Activated naive CD4-positive, alpha-beta T cell treated with anti-CD3 and anti-CD28 coated beads, Interleukin-2, amount 10 ng/mL, durations not matched to agents 7 days and 5 days (primary cell): ENCODE results near the gene IQCH.

Experiments
- CTCF ChIA-PET: fragments of 350-600 bp; sonication (Branson Sonifier 250); formaldehyde crosslinking; loops from one replicate; lab custom pipeline; 2021; ENCODE audit warnings: antibody characterized with exemption; lab: Charles Lee
- DNase-seq: peaks from one replicate; pipeline ENCODE4 v3.0.0-alpha.2; 2020
- H3K27ac Mint-ChIP-seq: one replicate; pipeline ENCODE4 v1.8.0; 2021; ENCODE audit warnings: mild to moderate bottlenecking, moderate library complexity, mixed read lengths
- H3K27me3 Mint-ChIP-seq: one replicate; pipeline ENCODE4 v1.8.0; 2021; ENCODE audit warnings: mild to moderate bottlenecking, mixed read lengths
- H3K36me3 Mint-ChIP-seq: one replicate; pipeline ENCODE4 v1.8.0; 2021; ENCODE audit warnings: mixed read lengths
- H3K4me1 Mint-ChIP-seq: one replicate; pipeline ENCODE4 v1.8.0; 2021; ENCODE audit warnings: mixed read lengths
- H3K4me3 Mint-ChIP-seq: one replicate; pipeline ENCODE4 v1.8.0; 2021; ENCODE audit warnings: mild to moderate bottlenecking, moderate library complexity, mixed read lengths
- H3K9me3 Mint-ChIP-seq: one replicate; pipeline ENCODE4 v1.8.0; 2021; ENCODE audit warnings: mixed read lengths

Gene IQCH

GRCh38 chr15:67481680-67482079 is 227.1 kb downstream of the IQCH start:
- CTCF ChIA-PET = interaction anchor here (1.3 kb wide), 1 partner anchor 15 kb away, joined by 3 read pairs; no protein-coding TSS in a partner anchor
- H3K9me3 Mint-ChIP-seq = no peaks in the 10 kb centered on the region
- no peak for DNase-seq
- H3K36me3 Mint-ChIP-seq = no peaks in the 10 kb centered on the region
- H3K27ac Mint-ChIP-seq = no peak overlapping the region
- peaks cover 3% of the 10 kb centered on the region for H3K4me1 Mint-ChIP-seq
- peaks cover 6% of the 10 kb centered on the region for H3K27me3 Mint-ChIP-seq
- no peak overlapping the region for H3K4me3 Mint-ChIP-seq

DNA sequence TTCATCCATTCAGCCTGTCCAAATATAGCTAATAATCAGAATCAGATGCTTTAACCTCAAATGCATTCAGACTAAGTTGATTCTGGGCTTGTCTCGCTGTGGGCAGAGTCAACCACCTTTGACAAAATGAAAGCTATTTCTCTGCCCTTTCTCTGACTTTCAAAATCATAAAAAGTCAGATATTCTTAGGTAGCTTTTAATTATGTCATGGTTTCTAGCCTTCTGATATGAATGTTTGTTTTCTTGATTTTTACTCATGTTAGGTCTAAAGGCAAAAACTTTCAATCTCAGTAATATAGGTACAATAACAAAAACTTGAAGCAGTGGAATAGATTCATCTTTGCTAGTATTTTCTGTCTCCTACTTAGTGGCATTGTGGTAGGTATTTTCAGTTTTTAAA is 241.0 kb downstream of the IQCH start:
- no peaks in the 10 kb centered on the region for H3K9me3 Mint-ChIP-seq
- no peak overlapping the region for H3K27ac Mint-ChIP-seq
- CTCF ChIA-PET = interaction anchor here (1.3 kb wide), 1 partner anchor 39 kb away, joined by 5 read pairs; no protein-coding TSS in a partner anchor
- H3K4me1 Mint-ChIP-seq = no peaks in the 10 kb centered on the region
- H3K36me3 Mint-ChIP-seq = no peaks in the 10 kb centered on the region
- no peak overlapping the region for H3K4me3 Mint-ChIP-seq
- DNase-seq = no peak
- H3K27me3 Mint-ChIP-seq = no peaks in the 10 kb centered on the region

DNA sequence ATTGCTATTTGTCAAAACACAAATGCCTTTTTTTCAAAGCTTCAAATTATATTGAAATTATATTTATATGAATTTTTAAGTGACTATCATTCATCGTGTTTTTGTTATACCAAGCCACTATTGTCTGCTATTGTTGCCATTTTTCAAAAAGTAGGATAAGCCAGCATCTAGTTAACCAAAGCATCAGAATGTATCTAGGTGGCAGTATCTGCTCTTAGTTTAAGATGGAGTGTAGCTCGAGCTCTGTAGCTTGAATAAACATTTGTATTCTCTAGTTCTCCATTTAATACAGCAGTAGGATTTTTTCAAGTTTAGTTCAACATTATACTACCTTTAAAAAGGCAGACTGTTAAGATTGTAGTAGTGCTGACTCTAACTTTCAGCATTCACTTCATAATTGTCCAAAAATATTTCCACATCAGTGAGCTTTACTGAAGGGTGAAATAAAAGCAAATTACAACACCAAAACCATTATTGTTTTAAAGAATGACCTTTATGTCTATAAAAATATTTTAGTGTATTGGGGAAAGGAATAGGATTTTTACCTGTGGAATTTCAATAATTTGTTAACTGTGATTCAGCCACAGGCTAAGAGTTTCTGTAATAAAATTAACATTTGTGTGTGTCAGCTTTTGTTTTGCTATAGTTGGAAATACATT is 246.7 kb downstream of the IQCH start:
- CTCF ChIA-PET = interaction anchor here (0.6 to 2.3 kb wide), 8 partner anchors 42 to 554 kb away, joined by 3 to 8 read pairs (median 4); no protein-coding TSS in a partner anchor
- no peaks in the 10 kb centered on the region for H3K27me3 Mint-ChIP-seq
- H3K9me3 Mint-ChIP-seq = no peaks in the 10 kb centered on the region
- no peak for DNase-seq
- no peaks in the 10 kb centered on the region for H3K4me1 Mint-ChIP-seq
- no peak overlapping the region for H3K4me3 Mint-ChIP-seq
- H3K27ac Mint-ChIP-seq = no peak overlapping the region
- H3K36me3 Mint-ChIP-seq = no peaks in the 10 kb centered on the region

- no peaks in the 10 kb centered on the region for H3K9me3 Mint-ChIP-seq
- CTCF ChIA-PET = interaction anchor here (0.8 to 2.3 kb wide), 6 partner anchors 42 to 336 kb away, joined by 3 to 8 read pairs (median 4); no protein-coding TSS in a partner anchor
- DNase-seq = no peak
- H3K36me3 Mint-ChIP-seq = no peaks in the 10 kb centered on the region
- no peak overlapping the region for H3K4me3 Mint-ChIP-seq
- no peak overlapping the region for H3K27ac Mint-ChIP-seq
- H3K27me3 Mint-ChIP-seq = no peaks in the 10 kb centered on the region
- no peaks in the 10 kb centered on the region for H3K4me1 Mint-ChIP-seq
Observed at GRCh38 chr15:67501836-67502461, 247.4 kb downstream of the IQCH start.

DNA sequence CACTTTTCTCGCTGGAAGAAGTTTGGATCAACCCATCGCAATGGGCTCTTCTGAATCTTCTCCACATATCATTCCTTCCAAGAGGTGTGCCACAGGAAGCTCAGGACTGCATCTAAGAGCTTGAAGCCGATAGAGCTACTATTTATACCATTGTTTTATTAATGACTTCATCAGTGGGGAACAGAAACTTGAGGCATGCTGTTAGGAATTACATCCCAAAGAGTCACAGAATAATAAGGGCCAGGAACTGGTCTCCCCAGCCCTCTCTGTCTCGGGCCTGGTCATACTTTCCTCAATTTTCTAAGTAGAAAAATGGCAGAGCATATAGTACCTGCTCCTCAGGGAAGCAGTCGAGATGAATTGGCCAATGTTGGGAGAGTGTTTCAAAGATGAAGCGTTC is 249.5 kb downstream of the IQCH start:
- no peak for DNase-seq
- no peak overlapping the region for H3K4me3 Mint-ChIP-seq
- no peaks in the 10 kb centered on the region for H3K9me3 Mint-ChIP-seq
- H3K27me3 Mint-ChIP-seq = no peaks in the 10 kb centered on the region
- CTCF ChIA-PET = interaction anchor here (1.0 kb wide), 1 partner anchor 333 kb away, joined by 4 read pairs; no protein-coding TSS in a partner anchor
- no peaks in the 10 kb centered on the region for H3K4me1 Mint-ChIP-seq
- no peaks in the 10 kb centered on the region for H3K36me3 Mint-ChIP-seq
- no peak overlapping the region for H3K27ac Mint-ChIP-seq

GRCh38 chr15:67504796-67505195 is 250.2 kb downstream of the IQCH start:
- CTCF ChIA-PET = no interaction called here
- no peak for DNase-seq
- Mint-ChIP-seq H3K36me3 (no peaks in the 10 kb centered on the region), H3K4me3 (no peak overlapping the region), H3K9me3 (no peaks in the 10 kb centered on the region), H3K27me3 (no peaks in the 10 kb centered on the region), H3K4me1 (no peaks in the 10 kb centered on the region), H3K27ac (no peak overlapping the region)

- CTCF ChIA-PET = no interaction called here
- Mint-ChIP-seq H3K36me3 (no peaks in the 10 kb centered on the region), H3K4me1 (no peaks in the 10 kb centered on the region)
Observed at GRCh38 chr15:67505675-67506572, 251.3 kb downstream of the IQCH start.

DNA sequence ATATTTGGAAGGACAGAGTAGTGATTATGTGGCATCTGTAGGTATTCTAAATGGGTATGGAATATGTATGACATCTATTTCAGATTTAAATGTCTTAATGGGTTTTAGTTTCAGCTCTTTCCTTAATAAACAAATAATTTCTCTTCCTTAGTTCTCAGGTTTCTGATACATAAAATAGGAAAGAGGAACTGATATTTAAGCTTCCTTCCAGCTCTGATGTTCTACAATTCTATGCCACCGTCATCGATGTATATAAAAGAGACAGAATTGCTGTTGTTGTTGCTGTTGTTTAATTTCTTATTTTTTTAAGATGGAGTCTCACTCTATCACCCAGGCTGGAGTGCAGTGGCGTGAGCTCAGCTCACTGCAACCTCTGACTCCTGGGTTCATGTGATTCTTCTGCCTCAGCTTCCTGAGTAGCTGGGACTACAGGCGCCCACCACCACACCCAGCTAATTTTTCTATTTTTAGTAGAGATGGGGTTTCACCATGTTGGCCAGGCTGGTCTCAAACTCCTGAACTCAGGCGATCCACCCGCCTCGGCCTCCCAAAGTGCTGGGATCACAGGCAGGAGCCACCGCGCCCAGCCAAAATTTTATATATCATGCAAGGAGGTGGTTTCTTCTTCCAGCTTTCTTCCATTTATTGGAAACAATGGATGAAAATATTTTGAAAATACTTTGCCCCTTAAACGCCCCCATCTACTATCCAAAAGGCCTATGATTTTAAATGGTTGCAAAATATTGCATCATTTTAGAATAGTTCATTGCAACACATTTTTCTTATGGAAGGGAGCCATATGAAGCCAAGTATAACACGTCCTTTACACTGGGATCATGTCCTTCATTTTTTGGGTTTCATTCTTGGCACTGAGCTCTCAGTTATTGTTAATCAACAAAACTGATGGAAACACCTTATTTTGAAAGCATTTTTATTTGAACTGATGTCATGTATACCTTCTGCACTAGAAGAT is 252.5 kb downstream of the IQCH start:
- CTCF ChIA-PET = no interaction called here
- Mint-ChIP-seq H3K36me3 (no peaks in the 10 kb centered on the region), H3K27me3 (no peaks in the 10 kb centered on the region), H3K9me3 (no peaks in the 10 kb centered on the region), H3K4me1 (no peaks in the 10 kb centered on the region), H3K4me3 (no peak overlapping the region), H3K27ac (no peak overlapping the region)
- no peak for DNase-seq

More at GRCh38 chr15:67505675-67506572, 251.3 kb downstream of the IQCH start:
- H3K27ac Mint-ChIP-seq = no peak overlapping the region
- H3K4me3 Mint-ChIP-seq = no peak overlapping the region
- no peak for DNase-seq
- H3K27me3 Mint-ChIP-seq = no peaks in the 10 kb centered on the region
- no peaks in the 10 kb centered on the region for H3K9me3 Mint-ChIP-seq

- Mint-ChIP-seq H3K4me1 (no peaks in the 10 kb centered on the region), H3K4me3 (no peak overlapping the region), H3K27ac (no peak overlapping the region), H3K9me3 (no peaks in the 10 kb centered on the region), H3K36me3 (peaks cover 8% of the 10 kb centered on the region), H3K27me3 (no peaks in the 10 kb centered on the region)
- no peak for DNase-seq
- CTCF ChIA-PET = interaction anchor here (0.5 kb wide), 1 partner anchor 103 kb away, joined by 3 read pairs; no protein-coding TSS in a partner anchor
Observed at GRCh38 chr15:67508407-67508806, 253.8 kb downstream of the IQCH start.

DNA sequence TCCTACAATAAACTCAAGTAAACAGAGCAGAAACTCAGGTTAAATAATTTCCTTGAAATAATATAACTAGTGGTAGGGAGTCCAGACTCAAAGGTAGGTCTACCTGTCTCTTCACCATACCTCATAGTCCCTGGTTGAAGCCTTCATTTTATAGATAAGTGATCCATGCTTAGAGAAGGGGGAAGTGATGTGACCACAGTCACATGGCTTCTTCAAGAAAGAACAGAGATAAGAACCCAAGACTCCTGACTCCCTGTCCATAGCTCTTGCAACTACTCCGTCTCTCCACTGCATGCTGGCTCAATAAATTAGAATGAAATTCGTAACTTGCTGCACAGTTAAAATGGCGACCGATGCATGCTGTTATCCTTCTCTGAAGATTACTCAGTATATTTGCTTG is 255.3 kb downstream of the IQCH start:
- H3K27me3 Mint-ChIP-seq = no peaks in the 10 kb centered on the region
- no peak overlapping the region for H3K27ac Mint-ChIP-seq
- H3K4me1 Mint-ChIP-seq = no peaks in the 10 kb centered on the region
- no peak for DNase-seq
- CTCF ChIA-PET = no interaction called here
- H3K4me3 Mint-ChIP-seq = no peak overlapping the region
- H3K9me3 Mint-ChIP-seq = no peaks in the 10 kb centered on the region
- H3K36me3 Mint-ChIP-seq = peaks cover 8% of the 10 kb centered on the region

DNA sequence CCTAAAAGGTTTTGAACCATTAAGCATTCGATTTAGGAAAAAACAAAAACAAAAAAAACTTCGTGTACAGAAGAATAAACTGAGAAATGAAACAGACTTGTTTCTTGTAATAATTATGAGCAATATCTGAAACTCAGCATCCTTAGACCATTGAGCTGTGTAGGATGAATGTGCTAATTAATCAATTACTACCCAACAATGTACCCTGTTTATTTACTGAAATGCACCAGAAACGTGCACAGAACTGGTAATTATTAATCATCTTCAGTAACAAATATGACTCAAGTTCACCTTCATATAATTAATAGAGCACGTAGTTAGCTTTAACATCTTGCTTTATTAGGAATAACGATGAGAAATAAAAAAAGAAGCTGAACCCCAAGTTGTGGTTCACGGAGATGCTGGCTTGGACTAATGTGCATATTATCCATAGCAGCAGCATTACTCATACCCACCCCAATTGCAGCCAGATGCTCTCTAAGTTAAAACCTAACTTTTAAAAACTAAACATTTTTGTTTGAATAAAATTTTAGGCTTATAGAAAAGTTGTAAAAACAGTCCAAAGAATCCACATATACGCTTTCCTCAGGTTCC is 256.1 kb downstream of the IQCH start:
- peaks cover 8% of the 10 kb centered on the region for H3K36me3 Mint-ChIP-seq
- H3K27ac Mint-ChIP-seq = no peak overlapping the region
- no peaks in the 10 kb centered on the region for H3K4me1 Mint-ChIP-seq
- DNase-seq = no peak
- H3K4me3 Mint-ChIP-seq = no peak overlapping the region
- H3K9me3 Mint-ChIP-seq = no peaks in the 10 kb centered on the region
- no peaks in the 10 kb centered on the region for H3K27me3 Mint-ChIP-seq
- CTCF ChIA-PET = no interaction called here

DNA sequence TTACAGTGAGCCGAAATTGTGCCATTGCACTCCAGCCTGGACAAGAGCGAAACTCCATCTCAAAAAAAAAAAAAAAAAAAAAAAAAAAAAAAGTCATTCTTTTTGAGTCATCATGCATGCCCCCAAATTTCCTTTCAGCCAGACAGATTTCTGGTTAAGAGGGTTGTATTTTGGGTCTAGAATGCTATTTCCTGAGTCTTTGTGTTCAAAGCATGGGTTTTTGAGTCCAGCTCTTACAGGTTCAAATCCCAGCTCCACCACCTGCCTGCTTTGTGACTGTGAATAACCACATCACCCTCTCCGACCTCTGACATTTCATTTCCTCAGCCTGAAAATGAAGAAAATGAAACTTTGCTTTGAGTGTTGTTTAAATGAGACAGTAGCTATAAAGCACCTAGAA is 257.0 kb downstream of the IQCH start:
- DNase-seq = no peak
- H3K4me1 Mint-ChIP-seq = no peaks in the 10 kb centered on the region
- CTCF ChIA-PET = no interaction called here
- H3K4me3 Mint-ChIP-seq = no peak overlapping the region
- no peaks in the 10 kb centered on the region for H3K9me3 Mint-ChIP-seq
- peaks cover 8% of the 10 kb centered on the region for H3K36me3 Mint-ChIP-seq
- no peak overlapping the region for H3K27ac Mint-ChIP-seq
- no peaks in the 10 kb centered on the region for H3K27me3 Mint-ChIP-seq

DNA sequence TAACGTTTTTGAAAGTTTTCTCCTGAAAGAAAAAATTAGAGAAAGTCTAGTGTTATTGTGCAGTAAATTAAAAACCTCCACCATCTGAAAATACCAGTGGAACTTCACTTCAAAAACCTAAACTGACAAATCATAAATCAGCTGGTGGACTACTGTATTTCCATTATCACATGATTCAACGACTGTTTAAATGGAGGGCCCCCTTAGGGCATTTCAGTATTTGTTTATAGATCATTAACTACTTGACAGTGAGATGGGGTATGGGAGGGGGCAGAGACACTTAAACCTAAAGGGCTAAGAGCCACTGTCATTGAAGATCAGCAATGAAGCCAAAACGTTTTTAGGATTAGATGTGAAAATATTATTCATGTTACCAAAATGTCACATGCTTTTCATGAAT is 257.6 kb downstream of the IQCH start:
- H3K27me3 Mint-ChIP-seq = no peaks in the 10 kb centered on the region
- no peaks in the 10 kb centered on the region for H3K9me3 Mint-ChIP-seq
- H3K27ac Mint-ChIP-seq = no peak overlapping the region
- H3K4me1 Mint-ChIP-seq = no peaks in the 10 kb centered on the region
- H3K36me3 Mint-ChIP-seq = peaks cover 8% of the 10 kb centered on the region
- DNase-seq = no peak
- H3K4me3 Mint-ChIP-seq = no peak overlapping the region
- CTCF ChIA-PET = no interaction called here
